MM.1S (cell line): ENCODE data around the gene TMEM40.

ENCODE experiments used
- DNase-seq: peaks from one replicate; pipeline ENCODE4 v3.0.0-alpha.2; 2015
- H2AFZ ChIP-seq: fragments of 300-600 bp; sonication (generic); 2 replicates; pipeline ENCODE4 v1.6.0; 2016; ENCODE audit warnings: antibody characterized with exemption, low read length
- H3F3A ChIP-seq: fragments of 300-600 bp; sonication (generic); 2 replicates; pipeline ENCODE4 v1.6.1; 2016; ENCODE audit warnings: mild to moderate bottlenecking, antibody characterized with exemption, low read length, moderate library complexity, mixed read lengths; ENCODE audit not compliant: insufficient read depth
- H3K27ac ChIP-seq: fragments of 300-600 bp; sonication (generic); 2 replicates; pipeline ENCODE4 v1.5.1; 2016; ENCODE audit warnings: mild to moderate bottlenecking, low read length
- H3K27me3 ChIP-seq: fragments of 300-600 bp; sonication (generic); replicated peaks from 2 replicates; pipeline ENCODE4 v1.6.0; 2016; ENCODE audit warnings: low read length; ENCODE audit not compliant: insufficient read depth
- H3K36me3 ChIP-seq: fragments of 300-600 bp; sonication (generic); replicated peaks from 2 replicates; pipeline ENCODE4 v1.6.1; 2016; ENCODE audit warnings: mild to moderate bottlenecking, low read length, mixed read lengths; ENCODE audit not compliant: insufficient read depth
- H3K4me1 ChIP-seq: fragments of 300-600 bp; sonication (generic); 2 replicates; pipeline ENCODE4 v1.6.1; 2016; ENCODE audit warnings: low read length, mixed read lengths
- H3K4me2 ChIP-seq: fragments of 300-600 bp; sonication (generic); 2 replicates; pipeline ENCODE4 v1.6.0; 2016; ENCODE audit warnings: low read depth, low read length
- H3K4me3 ChIP-seq: fragments of 300-600 bp; sonication (generic); 2 replicates; pipeline ENCODE4 v1.5.1; 2016; ENCODE audit warnings: low read length, mixed read lengths
- H3K79me2 ChIP-seq: fragments of 300-600 bp; sonication (generic); 2 replicates; pipeline ENCODE4 v1.6.1; 2016; ENCODE audit warnings: mixed run types, low read length, mixed read lengths
- H3K9ac ChIP-seq: fragments of 300-600 bp; sonication (generic); 2 replicates; pipeline ENCODE4 v1.6.1; 2016; ENCODE audit warnings: low read length, mixed read lengths
- H3K9me2 ChIP-seq: fragments of 300-600 bp; sonication (generic); replicated peaks from 2 replicates; pipeline ENCODE4 v1.6.1; 2016; ENCODE audit warnings: mild to moderate bottlenecking, low read length, mixed read lengths; ENCODE audit not compliant: insufficient read depth
- H3K9me3 ChIP-seq: fragments of 300-600 bp; sonication (generic); replicated peaks from 2 replicates; pipeline ENCODE4 v1.6.1; 2016; ENCODE audit warnings: mild to moderate bottlenecking, low read length, mixed read lengths; ENCODE audit not compliant: insufficient read depth
- H4K20me1 ChIP-seq: fragments of 300-600 bp; sonication (generic); 2 replicates; pipeline ENCODE4 v1.6.1; 2016; ENCODE audit warnings: mild to moderate bottlenecking, low read length, moderate library complexity, mixed read lengths; ENCODE audit not compliant: insufficient read depth
- EZH2 ChIP-seq: fragments of 300-600 bp; sonication (generic); optimal IDR thresholded peaks from 2 replicates; pipeline ENCODE3; 2017; ENCODE audit warnings: low read depth, mild to moderate bottlenecking, antibody characterized with exemption, low read length, mixed read lengths
- EZH2phosphoT487 ChIP-seq: fragments of 300-600 bp; sonication (generic); IDR thresholded peaks from 2 replicates; pipeline ENCODE4 v1.6.1; 2018; ENCODE audit warnings: antibody characterized with exemption, low read length
- TF ChIP-seq, protein P1 (sequence below): fragments of 300-600 bp; sonication (generic); IDR thresholded peaks from 2 replicates; pipeline ENCODE4 v1.5.1; 2016; ENCODE audit warnings: antibody characterized with exemption, low read length, mixed read lengths

The TMEM40 gene

DNA sequence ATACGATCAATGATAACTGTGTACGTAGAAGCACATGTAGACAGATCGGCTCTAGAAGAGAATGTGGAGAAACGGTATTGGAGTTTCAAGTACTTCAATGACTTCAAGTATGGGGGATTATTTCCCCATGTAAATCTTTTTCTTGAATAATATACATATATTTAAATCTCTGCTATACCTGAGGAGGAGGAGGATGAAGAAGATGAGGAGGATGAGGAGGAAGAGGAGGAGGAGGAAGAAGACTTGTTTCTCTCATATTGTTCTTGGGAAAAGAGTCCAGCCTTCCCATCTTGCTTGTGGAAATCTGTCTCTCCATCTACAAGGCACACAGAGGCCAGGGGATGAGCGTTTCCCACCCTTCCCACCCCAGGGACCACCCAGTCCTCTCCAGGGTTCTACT is 10.6 kb downstream of the TMEM40 start:
- H3K27me3 ChIP-seq = no peaks in the 10 kb centered on the region
- H3K4me2 ChIP-seq = no peak overlapping the region
- H3K9me2 ChIP-seq = no peaks in the 10 kb centered on the region
- no peaks in the 10 kb centered on the region for H3K9me3 ChIP-seq
- H3K4me1 ChIP-seq = no peaks in the 10 kb centered on the region
- no peak for DNase-seq
- H4K20me1 ChIP-seq = no peaks in the 10 kb centered on the region
- no peak overlapping the region for H2AFZ ChIP-seq
- H3K79me2 ChIP-seq = no peaks in the 10 kb centered on the region
- no peaks in the 10 kb centered on the region for H3K36me3 ChIP-seq
- no peak overlapping the region for H3K4me3 ChIP-seq
- H3K27ac ChIP-seq = no peak overlapping the region
- no peak overlapping the region for H3K9ac ChIP-seq
- no peaks in the 10 kb centered on the region for H3F3A ChIP-seq
- TF ChIP-seq EZH2 (no peak), EZH2phosphoT487 (no peak)
- TF ChIP-seq, protein P1, sequence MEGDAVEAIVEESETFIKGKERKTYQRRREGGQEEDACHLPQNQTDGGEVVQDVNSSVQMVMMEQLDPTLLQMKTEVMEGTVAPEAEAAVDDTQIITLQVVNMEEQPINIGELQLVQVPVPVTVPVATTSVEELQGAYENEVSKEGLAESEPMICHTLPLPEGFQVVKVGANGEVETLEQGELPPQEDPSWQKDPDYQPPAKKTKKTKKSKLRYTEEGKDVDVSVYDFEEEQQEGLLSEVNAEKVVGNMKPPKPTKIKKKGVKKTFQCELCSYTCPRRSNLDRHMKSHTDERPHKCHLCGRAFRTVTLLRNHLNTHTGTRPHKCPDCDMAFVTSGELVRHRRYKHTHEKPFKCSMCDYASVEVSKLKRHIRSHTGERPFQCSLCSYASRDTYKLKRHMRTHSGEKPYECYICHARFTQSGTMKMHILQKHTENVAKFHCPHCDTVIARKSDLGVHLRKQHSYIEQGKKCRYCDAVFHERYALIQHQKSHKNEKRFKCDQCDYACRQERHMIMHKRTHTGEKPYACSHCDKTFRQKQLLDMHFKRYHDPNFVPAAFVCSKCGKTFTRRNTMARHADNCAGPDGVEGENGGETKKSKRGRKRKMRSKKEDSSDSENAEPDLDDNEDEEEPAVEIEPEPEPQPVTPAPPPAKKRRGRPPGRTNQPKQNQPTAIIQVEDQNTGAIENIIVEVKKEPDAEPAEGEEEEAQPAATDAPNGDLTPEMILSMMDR = no peak

DNA sequence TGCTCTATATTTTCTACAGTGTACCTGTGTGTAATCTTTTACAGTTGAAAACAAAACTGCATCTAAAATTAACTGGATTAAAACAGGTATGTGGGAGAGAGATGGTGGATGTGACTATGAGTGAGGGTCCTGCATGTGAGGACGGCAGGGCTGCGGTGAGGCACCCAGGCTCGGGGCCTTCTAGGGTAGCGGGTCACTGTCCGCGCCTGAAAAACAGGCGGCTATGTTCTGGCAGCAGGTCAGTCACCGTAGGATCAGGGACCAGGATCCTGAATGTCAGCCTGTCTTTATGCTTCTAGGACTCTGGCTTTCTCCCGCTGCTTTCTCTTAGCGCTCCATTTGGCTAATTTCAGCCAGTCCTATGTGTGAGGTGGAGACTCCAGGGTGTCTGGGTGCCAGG is 12.6 kb downstream of the TMEM40 start:
- TF ChIP-seq, protein P1 = no peak
- no peak for TF ChIP-seq EZH2phosphoT487
- no peak for TF ChIP-seq EZH2
- DNase-seq = no peak
- Histone ChIP-seq H3K9me2 (no peaks in the 10 kb centered on the region), H3K79me2 (no peaks in the 10 kb centered on the region), H3K4me1 (no peaks in the 10 kb centered on the region), H3K9ac (no peak overlapping the region), H3K36me3 (no peaks in the 10 kb centered on the region), H3K4me3 (no peak overlapping the region), H3F3A (no peaks in the 10 kb centered on the region), H3K27ac (no peak overlapping the region), H3K4me2 (no peak overlapping the region), H3K27me3 (no peaks in the 10 kb centered on the region), H2AFZ (no peak overlapping the region), H4K20me1 (no peaks in the 10 kb centered on the region), H3K9me3 (no peaks in the 10 kb centered on the region)

DNA sequence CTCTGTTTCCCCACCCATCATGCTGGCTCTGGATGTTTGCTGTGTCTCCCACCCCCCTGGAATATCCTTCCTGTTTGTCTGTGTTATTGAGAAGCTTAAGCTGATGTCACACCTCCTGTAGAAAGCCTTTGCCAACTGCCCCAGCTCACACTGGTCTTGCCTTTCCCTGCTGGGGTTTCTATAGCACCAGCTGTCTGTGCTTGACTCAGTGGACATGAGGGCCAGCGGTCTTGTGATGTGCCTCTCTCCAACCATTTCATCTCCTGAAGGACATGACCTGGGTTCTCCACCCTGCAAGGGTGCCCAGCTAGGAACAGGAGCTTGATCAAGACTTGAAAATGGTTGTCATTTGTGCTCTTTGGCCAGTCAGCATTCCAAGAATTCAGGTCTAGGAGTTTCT is 14.7 kb downstream of the TMEM40 start:
- no peak overlapping the region for H3K27ac ChIP-seq
- H3K4me2 ChIP-seq = no peak overlapping the region
- no peaks in the 10 kb centered on the region for H3K4me1 ChIP-seq
- H4K20me1 ChIP-seq = no peaks in the 10 kb centered on the region
- H3K9me3 ChIP-seq = no peaks in the 10 kb centered on the region
- DNase-seq = no peak
- no peaks in the 10 kb centered on the region for H3K79me2 ChIP-seq
- H3K36me3 ChIP-seq = no peaks in the 10 kb centered on the region
- no peak overlapping the region for H2AFZ ChIP-seq
- no peak overlapping the region for H3K4me3 ChIP-seq
- H3K27me3 ChIP-seq = no peaks in the 10 kb centered on the region
- H3K9ac ChIP-seq = no peak overlapping the region
- no peaks in the 10 kb centered on the region for H3F3A ChIP-seq
- TF ChIP-seq EZH2phosphoT487 (no peak), EZH2 (no peak)
- TF ChIP-seq, protein P1 = no peak
- no peaks in the 10 kb centered on the region for H3K9me2 ChIP-seq
